Cerebellar nuclear complex (tissue), 1 donor: Measurements from ENCODE around the gene PRAC2.

Experiments used
- DNase-seq, 2 experiments: peaks; one replicate each; lab custom pipeline; 2025; lab: John Stamatoyannopoulos, UW

The PRAC2 gene

DNA sequence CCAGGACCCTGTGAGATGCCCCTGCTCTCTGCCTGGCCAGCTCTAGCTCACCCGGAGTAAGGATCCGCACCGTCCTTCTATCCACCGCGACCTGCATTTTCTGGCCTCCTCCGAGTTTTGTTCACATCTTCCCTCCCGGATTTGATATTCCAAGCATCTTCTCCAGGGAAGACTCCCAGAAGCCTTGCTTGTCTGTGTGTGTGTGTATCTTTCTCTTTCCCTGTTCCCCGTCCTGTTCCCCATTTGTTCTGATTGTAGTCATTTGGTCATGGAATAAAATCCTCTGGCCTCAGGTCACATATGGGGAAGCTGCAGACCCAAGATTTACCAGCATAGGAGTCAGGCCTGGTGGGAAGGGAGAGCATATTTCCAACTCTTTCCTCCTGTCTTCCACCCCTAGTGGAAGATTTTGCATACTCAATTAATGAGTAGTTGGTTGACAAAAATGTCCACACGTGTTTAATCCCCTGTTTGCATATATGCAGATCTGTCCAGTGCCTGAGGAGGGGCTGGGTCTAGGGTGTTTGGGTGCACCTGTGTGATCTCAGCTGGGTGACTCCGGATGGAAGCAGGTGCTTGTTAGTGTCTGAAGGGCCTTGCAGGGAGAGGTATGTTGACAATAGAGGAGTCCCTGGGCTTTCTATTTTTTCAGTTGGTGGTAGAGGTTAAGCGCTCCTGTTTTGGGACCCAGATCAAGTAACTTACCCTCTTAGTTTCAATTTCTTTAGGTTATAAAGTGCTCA is 2.5 kb upstream of the PRAC2 start:
- no peak for DNase-seq

GRCh38 chr17:48721009-48721402 is 2.0 kb upstream of the PRAC2 start:
- DNase-seq: no peak

- no peak for DNase-seq
These were observed 631 bp upstream of the PRAC2 start, which contains the start of gene PRAC1 for GRCh38 chr17:48722201-48722907. Gene PRAC1 (minus strand): TSS chr17:48722518. CDS start chr17:48722392, 126 bp downstream.

DNA sequence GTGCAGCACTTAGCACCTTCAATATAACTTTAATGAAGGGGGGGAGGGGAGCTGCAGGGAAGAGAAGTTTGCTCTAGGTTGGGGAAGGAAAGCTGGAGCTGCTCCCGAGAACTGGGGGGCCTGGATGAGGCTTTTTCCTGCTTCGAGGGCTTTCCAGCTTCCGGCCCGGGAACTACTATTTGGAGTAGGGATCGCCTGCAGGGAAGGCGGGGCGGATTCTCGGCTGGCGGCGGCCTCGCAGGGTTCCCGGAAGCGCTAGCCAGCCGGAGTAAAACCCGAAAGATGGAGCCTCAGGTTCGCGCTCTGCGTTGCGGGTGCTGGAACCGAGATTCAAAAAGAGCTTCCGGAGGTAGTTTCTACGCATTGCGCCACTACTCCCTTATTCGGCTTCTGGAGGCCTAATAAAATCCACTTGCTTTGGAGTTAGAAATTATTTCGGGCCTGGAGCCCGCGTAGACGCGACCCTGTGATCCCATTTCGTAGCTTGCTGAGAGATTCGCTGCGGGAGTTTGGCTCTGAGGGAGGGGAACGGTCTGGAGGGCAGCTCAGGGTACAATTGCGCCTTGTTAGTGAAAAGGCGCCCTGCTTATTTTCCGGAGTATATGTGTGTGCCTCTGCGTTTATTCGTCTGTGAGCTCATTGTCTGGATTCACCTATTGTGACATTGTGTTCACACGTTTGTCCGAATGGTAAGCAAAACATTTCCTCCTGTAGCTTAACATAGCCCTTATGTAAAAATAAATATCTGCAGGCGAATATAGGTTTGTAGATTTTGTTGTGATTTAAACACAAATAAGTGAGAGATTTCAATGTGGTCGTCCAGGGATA is 652 bp downstream of the PRAC2 start:
- no peak for DNase-seq

GRCh38 chr17:48724251-48725003 is 1.4 kb downstream of the PRAC2 start:
- DNase-seq: no peak

GRCh38 chr17:48725004-48725287 is 2.0 kb downstream of the PRAC2 start:
- DNase-seq: no peak

GRCh38 chr17:48725288-48726064 is 2.5 kb downstream of the PRAC2 start:
- no peak for DNase-seq

- no peak for DNase-seq
These were observed 3.3 kb downstream of the PRAC2 start for GRCh38 chr17:48726114-48726915.

GRCh38 chr17:48726916-48727286 is 3.9 kb downstream of the PRAC2 start:
- no peak for DNase-seq

GRCh38 chr17:48727415-48728175 is 4.6 kb downstream of the PRAC2 start:
- DNase-seq: no peak

DNA sequence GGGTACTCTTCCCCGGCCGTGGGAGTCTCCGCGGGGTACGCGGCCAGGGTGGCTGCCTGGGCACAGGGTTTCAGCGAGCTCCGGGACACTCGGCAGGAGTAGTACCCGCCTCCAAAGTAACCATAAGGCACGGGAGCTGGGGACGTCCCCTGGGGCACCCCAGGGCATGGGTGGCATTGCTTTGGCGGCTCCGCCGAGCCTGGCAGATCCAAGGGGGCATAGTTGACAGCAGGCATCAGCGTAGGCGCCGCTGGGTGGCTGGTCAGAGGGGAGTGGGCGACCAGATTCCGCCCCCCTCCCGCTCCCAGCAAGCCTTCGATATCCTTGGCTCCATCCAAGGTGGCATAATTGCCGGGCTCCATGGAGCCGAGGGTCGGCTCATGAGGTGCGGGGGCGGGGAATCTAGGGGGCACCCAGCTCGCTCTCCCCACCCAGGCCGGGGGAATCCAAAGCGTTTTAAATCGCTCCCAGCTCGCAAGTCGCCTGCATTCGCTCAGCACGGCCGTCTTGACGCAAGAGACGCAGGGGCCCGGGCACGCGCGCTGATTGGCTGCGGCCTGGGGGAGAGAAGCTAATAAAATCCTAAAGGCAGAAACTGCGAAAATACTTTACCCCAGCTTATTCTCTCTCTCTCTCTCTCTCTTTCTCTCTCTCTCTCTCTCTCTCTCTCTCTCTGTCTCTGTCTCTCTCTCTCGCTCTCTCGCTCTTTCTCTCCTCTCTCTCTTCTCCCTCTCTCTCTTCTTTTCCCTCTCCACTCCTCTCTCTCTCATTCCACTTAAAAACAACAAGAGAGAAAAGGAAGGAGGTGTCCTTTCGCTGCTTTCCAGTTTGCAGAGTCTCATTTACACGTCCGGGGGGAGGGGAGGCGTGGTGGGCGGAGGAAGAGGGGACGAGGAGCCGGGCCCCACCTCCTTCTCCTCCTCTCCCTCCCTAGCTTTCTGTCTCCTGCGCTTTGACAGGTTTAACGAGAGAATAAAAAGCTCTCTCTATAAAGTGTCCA is 5.5 kb downstream of the PRAC2 start, which contains the start of gene HOXB13:
HOXB13 (minus strand) TSS at position 519 of the 1,000 bp plus-strand sequence; CDS start at position 362, 157 bp downstream.
- no peak for DNase-seq

- DNase-seq: no peak
These were observed 6.6 kb downstream of the PRAC2 start for GRCh38 chr17:48729335-48730239.

GRCh38 chr17:48730240-48730550 is 7.2 kb downstream of the PRAC2 start:
- DNase-seq: no peak

DNA sequence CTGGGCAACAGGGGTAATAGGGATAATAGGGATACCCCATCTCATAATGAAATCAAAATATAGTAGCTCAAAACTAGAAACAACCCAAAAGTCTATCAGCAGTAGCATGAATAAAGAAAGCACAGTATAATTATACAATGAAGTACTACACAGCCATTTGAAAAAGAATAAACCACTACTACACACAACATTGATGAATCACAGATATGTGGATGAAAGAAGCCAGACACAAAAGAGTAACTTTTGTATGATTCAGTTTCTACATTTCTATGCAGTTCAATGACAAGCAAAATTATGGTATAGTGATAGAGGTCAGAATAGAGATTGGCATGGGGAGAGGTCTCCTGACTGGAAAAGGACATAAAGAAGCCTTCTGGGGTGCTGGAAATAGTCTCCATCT is 8.4 kb downstream of the PRAC2 start:
- no peak for DNase-seq

DNA sequence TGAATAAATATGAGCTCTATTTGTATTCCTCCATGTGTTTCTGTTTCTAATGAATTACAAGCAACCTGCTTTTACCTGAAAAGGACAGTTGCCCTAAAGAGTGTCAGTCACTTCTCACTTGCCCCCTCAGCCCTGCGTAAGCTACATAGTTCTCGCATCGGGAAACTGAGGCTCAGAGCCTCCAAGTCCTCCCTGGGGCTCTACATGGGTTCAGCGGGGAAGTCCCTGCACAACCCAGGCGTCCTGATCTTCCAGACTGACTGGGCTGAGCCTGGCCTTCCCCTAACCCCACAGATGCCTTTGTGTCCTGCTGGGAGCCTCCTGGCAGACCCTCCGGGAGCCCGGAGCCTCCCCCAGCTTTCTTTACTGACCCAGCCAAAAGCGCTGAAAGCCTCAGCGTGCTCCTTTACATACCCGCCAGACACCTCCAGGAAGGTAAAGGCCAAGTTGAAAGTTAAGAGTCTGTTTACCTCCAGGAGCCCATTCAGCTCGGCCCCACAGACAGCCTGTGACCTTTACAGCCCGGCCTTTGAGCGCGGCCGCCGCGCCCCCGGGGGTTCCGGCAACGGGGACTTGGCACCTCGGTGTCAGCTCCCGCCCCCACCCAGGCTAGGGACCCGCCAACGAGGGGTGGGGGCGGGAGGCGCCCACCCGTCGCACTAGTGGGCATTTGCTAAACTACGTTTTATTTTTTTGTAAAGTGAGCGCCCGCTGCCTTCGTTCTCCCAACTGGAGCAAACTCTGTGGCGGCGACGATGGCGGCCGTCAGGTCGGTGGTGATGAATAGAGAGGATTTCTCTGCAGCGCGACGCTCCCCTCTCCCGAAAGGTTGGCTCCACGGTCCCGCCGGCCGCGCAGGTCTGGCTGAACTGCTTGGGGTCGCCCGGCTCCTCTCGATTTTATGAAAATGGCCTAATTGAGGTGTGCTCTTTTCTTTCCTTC is 10.0 kb downstream of the PRAC2 start:
- DNase-seq: no peak

DNA sequence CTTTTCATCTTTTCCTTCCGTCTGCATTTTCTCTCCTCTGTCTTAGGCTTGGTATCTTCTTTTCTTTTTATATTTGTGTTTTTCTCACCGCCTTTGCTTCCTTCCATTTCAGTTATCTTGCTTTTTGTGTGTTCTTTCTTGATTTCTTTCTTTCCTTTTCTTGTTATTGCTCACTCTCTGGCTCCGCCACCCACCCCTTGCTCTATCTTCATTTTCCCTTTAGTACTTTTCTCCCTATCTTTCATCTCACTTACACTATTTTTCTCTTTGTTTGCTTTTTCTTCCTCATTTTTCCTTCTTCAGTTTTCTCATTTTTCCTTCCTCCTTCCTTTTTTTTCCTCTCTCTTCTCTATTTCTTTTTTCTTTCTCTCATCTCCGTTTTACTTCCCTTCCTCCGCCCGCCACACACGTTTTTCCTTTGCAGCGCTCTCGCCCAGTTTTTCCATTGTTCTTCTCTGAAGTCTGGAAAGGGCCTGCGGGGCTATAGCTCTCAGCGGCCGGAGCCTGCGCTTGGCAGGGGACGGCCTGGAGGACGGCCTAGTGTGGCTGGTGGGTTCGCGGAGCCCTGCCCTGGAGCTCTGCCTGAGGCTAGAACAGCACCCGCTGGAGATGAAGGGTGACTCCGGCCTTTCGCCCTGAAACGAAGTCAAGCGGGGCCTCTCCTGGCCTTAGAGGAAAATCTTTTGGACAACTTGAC is 10.8 kb downstream of the PRAC2 start:
- no peak for DNase-seq
